H1 (cell line): ENCODE results near the gene PSMD6. TPM values are rescaled to one million over a fixed set of nuclear protein-coding genes. Genes with fewer than 3 reads are reported as not detected.

Experiments used
- SUZ12 ChIP-seq: fragments of 200-600 bp; sonication (generic); IDR thresholded peaks from 2 replicates; pipeline ENCODE4 v1.6.1; 2012; ENCODE audit warnings: mild to moderate bottlenecking, inconsistent platforms, low read length, moderate library complexity, mixed read lengths
- polyA plus RNA-seq, 7 experiments: library from polyadenylated mRNA; depleted of rRNA in 3 of 7; stranded (reverse) in 5 of 7; unstranded in 2 of 7; fragments of >200 nt in 5 of 7; fragments of 200-250 nt in 2 of 7; gene quantifications; 1 replicate in 5 of 7; 2 replicates in 1 of 7; 4 replicates in 1 of 7; pipeline versions ENCODE4 v1.2.1 to v1.2.3, GENCODE V29; 2011 to 2013; ENCODE audit warnings: missing spikeins in 2 of 7, mixed read lengths in 2 of 7
- total RNA-seq: library from RNA; stranded (reverse); fragmentation: NEBNext Ultra II Directional; extraction: Animal tissue kit (Norgen Biotek cat#: 25700); gene quantifications from 2 replicates; pipeline ENCODE4 v1.2.1, GENCODE V29; 2021

The PSMD6 gene
- total and polyA plus RNA-seq, 2 of the 8 experiments (the other 6 are each of a cell fraction or from before 2014, with no cell fraction given) = 43.7 to 104 TPM

GRCh38 chr3:64026346-64026745 lies 3.1 kb upstream of the PSMD6 start (continued):
- no peak for TF ChIP-seq SUZ12
